HEK293 (cell line): Measurements from ENCODE around the gene FSD1.

Experiments used
- CTCF ChIA-PET: fragments of 350-600 bp; formaldehyde crosslinking; extraction: SDS; loops from one replicate; lab custom pipeline; 2021; ENCODE audit warnings: antibody characterized with exemption; lab: Yijun Ruan, JAX
- POLR2A ChIA-PET: fragments of 300-600 bp; formaldehyde crosslinking; extraction: SDS; loops from one replicate; lab custom pipeline; 2020; ENCODE audit warnings: antibody characterized with exemption, inconsistent platforms; lab: Yijun Ruan, JAX
- H3K27ac ChIP-seq: fragments of 200-500 bp; sonication (Bioruptor generic); 2 replicates; pipeline ENCODE4 v1.5.1; 2014; ENCODE audit warnings: low read depth, low read length, control low read depth, inconsistent platforms; ENCODE audit errors: extremely low read depth
- H3K36me3 ChIP-seq, 2 experiments: fragments of 200-500 bp in 1 of 2; sonication (Bioruptor generic) in 1 of 2; 1 replicate in 1 of 2; 2 replicates in 1 of 2; pipeline ENCODE4 v1.5.1; 2014 to 2017; ENCODE audit warnings: inconsistent platforms in 2 of 2, low read length in 2 of 2; ENCODE audit not compliant: control insufficient read depth in 2 of 2, insufficient read depth in 1 of 2
- H3K4me1 ChIP-seq: fragments of 200-500 bp; sonication (Bioruptor generic); 2 replicates; pipeline ENCODE4 v1.5.1; 2014; ENCODE audit warnings: mild to moderate bottlenecking, low read length, inconsistent platforms; ENCODE audit not compliant: control insufficient read depth, insufficient read depth
- H3K4me3 ChIP-seq: 2 replicates; pipeline ENCODE4 v1.5.1; 2011; ENCODE audit warnings: low read depth, mild to moderate bottlenecking, control low read depth, low read length, moderate library complexity
- H3K9me3 ChIP-seq: fragments of 200-500 bp; sonication (Bioruptor generic); 2 replicates; pipeline ENCODE4 v1.5.1; 2014; ENCODE audit warnings: low read depth, low read length, inconsistent platforms; ENCODE audit not compliant: control insufficient read depth, insufficient read depth
- KLF10 ChIP-seq: fragments of 450-650 bp; IDR thresholded peaks from 2 replicates; pipeline ENCODE4 v1.5.1; 2018; ENCODE audit warnings: missing biosample characterization, mild to moderate bottlenecking, missing genetic modification characterization
- KLF8 ChIP-seq: fragments of 450-650 bp; formaldehyde crosslinking; IDR thresholded peaks from 2 replicates; pipeline ENCODE4 v1.5.1; 2016; ENCODE audit warnings: missing biosample characterization, missing genetic modification characterization
- KLF9 ChIP-seq: fragments of 450-650 bp; formaldehyde crosslinking; IDR thresholded peaks from 2 replicates; pipeline ENCODE4 v1.5.1; 2016; ENCODE audit warnings: missing biosample characterization, missing genetic modification characterization, low read depth
- SCRT1 ChIP-seq: fragments of 450-650 bp; formaldehyde crosslinking; IDR thresholded peaks from 2 replicates; pipeline ENCODE4 v1.5.1; 2016; ENCODE audit warnings: missing biosample characterization, missing genetic modification characterization, borderline replicate concordance
- SP3 ChIP-seq: fragments of 450-650 bp; formaldehyde crosslinking; IDR thresholded peaks from 2 replicates; pipeline ENCODE4 v1.5.1; 2016; ENCODE audit warnings: missing biosample characterization, missing genetic modification characterization
- ZBTB48 ChIP-seq: fragments of 450-650 bp; formaldehyde crosslinking; IDR thresholded peaks from 2 replicates; pipeline ENCODE4 v1.5.1; 2016; ENCODE audit warnings: missing biosample characterization, missing genetic modification characterization
- ZNF10 ChIP-seq: fragments of 450-650 bp; formaldehyde crosslinking; IDR thresholded peaks from 2 replicates; pipeline ENCODE4 v1.5.1; 2017; ENCODE audit warnings: missing biosample characterization, missing genetic modification characterization
- ZNF16 ChIP-seq: fragments of 450-650 bp; formaldehyde crosslinking; IDR thresholded peaks from 2 replicates; pipeline ENCODE4 v1.5.1; 2016; ENCODE audit warnings: low read depth, missing biosample characterization, missing genetic modification characterization
- ZNF174 ChIP-seq: fragments of 450-650 bp; formaldehyde crosslinking; IDR thresholded peaks from 2 replicates; pipeline ENCODE4 v1.5.0; 2017; ENCODE audit warnings: missing biosample characterization, mild to moderate bottlenecking, missing genetic modification characterization
- ZNF202 ChIP-seq: fragments of 450-650 bp; formaldehyde crosslinking; IDR thresholded peaks from 2 replicates; pipeline ENCODE4 v1.5.1; 2016; ENCODE audit warnings: missing biosample characterization, missing genetic modification characterization, borderline replicate concordance
- ZNF292 ChIP-seq: fragments of 450-650 bp; formaldehyde crosslinking; IDR thresholded peaks from 2 replicates; pipeline ENCODE4 v1.5.1; 2016; ENCODE audit warnings: low read depth, missing biosample characterization, missing genetic modification characterization, borderline replicate concordance
- ZNF335 ChIP-seq: fragments of 450-650 bp; formaldehyde crosslinking; conservative IDR thresholded peaks from 2 replicates; pipeline ENCODE4 v1.5.1; 2016; ENCODE audit warnings: missing biosample characterization, missing genetic modification characterization
- ZNF548 ChIP-seq: fragments of 450-650 bp; formaldehyde crosslinking; IDR thresholded peaks from 2 replicates; pipeline ENCODE4 v1.5.1; 2016; ENCODE audit warnings: missing biosample characterization, missing genetic modification characterization
- ZNF629 ChIP-seq: fragments of 450-650 bp; formaldehyde crosslinking; IDR thresholded peaks from 2 replicates; pipeline ENCODE4 v1.5.1; 2017; ENCODE audit warnings: missing biosample characterization, missing genetic modification characterization
- ZNF660 ChIP-seq: fragments of 450-650 bp; IDR thresholded peaks from 2 replicates; pipeline ENCODE4 v1.5.1; 2018; ENCODE audit warnings: missing biosample characterization, mild to moderate bottlenecking, missing genetic modification characterization
- ZNF768 ChIP-seq: fragments of 450-650 bp; formaldehyde crosslinking; IDR thresholded peaks from 2 replicates; pipeline ENCODE4 v1.5.1; 2018; ENCODE audit warnings: missing biosample characterization, mild to moderate bottlenecking, missing genetic modification characterization
- ZNF830 ChIP-seq: fragments of 450-650 bp; IDR thresholded peaks from 2 replicates; pipeline ENCODE4 v1.5.0; 2018; ENCODE audit warnings: missing biosample characterization, missing genetic modification characterization, low read depth, mild to moderate bottlenecking, moderate library complexity
- TF ChIP-seq, protein P1 (sequence below): fragments of 450-650 bp; formaldehyde crosslinking; IDR thresholded peaks from 2 replicates; pipeline ENCODE4 v1.5.1; 2016; ENCODE audit warnings: missing biosample characterization, missing genetic modification characterization
- TF ChIP-seq, protein P2 (sequence below): IDR thresholded peaks from 2 replicates; pipeline ENCODE4 v1.6.1; 2011; ENCODE audit warnings: mild to moderate bottlenecking, low read depth, low read length, borderline replicate concordance
- TF ChIP-seq, protein P3 (sequence below): fragments of 450-650 bp; formaldehyde crosslinking; conservative IDR thresholded peaks from 2 replicates; pipeline ENCODE4 v1.5.1; 2016; ENCODE audit warnings: low read depth, missing biosample characterization, missing genetic modification characterization

Gene FSD1

DNA sequence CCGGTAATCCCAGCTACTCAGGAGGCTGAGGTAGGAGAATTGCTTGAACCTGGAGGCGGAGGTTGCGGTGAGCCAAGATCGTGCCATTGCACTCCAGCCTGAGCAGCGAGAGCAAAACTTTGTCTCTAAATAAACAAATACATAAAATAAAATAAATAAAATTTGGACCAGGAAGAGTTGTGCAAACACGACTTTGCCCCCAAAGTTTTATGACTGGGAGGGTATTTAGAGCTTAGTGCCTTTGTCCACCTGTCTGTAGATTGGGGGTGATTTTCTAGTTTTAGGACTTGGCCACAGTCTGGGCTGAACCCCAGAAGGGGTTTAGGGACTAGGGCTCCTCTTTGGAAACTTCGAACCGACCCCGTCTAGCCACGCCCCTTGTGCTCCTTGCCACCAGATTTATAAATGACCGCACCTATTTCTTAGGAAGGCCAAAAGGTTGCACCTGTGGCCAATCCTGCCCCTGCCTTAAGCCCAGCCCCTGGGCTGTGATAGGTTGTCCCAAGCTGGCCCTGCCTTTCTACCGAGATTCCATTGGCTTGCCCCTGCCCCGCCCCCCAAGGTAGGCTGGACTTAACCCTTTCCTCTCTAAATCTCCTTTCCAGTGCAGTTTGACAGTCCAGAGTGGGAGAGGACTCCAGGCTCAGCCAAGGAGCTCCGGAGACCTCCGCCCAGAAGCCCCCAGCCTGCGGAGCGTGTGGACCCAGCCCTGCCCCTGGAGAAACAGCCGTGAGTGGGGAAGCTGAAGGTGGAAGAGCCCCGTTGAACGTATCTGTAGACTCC is 20.0 kb upstream of the FSD1 start (continued):
- TF ChIP-seq KLF9 (tag by site-specific recombination): peak; percentile 58
- TF ChIP-seq, protein P1, sequence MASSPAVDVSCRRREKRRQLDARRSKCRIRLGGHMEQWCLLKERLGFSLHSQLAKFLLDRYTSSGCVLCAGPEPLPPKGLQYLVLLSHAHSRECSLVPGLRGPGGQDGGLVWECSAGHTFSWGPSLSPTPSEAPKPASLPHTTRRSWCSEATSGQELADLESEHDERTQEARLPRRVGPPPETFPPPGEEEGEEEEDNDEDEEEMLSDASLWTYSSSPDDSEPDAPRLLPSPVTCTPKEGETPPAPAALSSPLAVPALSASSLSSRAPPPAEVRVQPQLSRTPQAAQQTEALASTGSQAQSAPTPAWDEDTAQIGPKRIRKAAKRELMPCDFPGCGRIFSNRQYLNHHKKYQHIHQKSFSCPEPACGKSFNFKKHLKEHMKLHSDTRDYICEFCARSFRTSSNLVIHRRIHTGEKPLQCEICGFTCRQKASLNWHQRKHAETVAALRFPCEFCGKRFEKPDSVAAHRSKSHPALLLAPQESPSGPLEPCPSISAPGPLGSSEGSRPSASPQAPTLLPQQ (tag by site-specific recombination): no peak
- TF ChIP-seq, protein P2, sequence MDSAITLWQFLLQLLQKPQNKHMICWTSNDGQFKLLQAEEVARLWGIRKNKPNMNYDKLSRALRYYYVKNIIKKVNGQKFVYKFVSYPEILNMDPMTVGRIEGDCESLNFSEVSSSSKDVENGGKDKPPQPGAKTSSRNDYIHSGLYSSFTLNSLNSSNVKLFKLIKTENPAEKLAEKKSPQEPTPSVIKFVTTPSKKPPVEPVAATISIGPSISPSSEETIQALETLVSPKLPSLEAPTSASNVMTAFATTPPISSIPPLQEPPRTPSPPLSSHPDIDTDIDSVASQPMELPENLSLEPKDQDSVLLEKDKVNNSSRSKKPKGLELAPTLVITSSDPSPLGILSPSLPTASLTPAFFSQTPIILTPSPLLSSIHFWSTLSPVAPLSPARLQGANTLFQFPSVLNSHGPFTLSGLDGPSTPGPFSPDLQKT: no peak
- TF ChIP-seq ZNF830 (tag by site-specific recombination): no peak
- no peak for TF ChIP-seq ZNF629 (tag by site-specific recombination)
- TF ChIP-seq KLF8 (tag by site-specific recombination): no peak
- no peak for TF ChIP-seq ZNF202
- TF ChIP-seq ZNF10 (tag by site-specific recombination): no peak
- TF ChIP-seq ZNF660 (tag by site-specific recombination): no peak
- TF ChIP-seq ZNF548 (tag by site-specific recombination): no peak
- no peak for TF ChIP-seq ZNF16
- TF ChIP-seq SCRT1 (tag by site-specific recombination): peak; percentile 85
- peak; percentile 43; the same call in 1 of the 2 replicates for TF ChIP-seq ZBTB48
- peak; percentile 97 for TF ChIP-seq KLF10 (tag by site-specific recombination)
- TF ChIP-seq, protein P3, sequence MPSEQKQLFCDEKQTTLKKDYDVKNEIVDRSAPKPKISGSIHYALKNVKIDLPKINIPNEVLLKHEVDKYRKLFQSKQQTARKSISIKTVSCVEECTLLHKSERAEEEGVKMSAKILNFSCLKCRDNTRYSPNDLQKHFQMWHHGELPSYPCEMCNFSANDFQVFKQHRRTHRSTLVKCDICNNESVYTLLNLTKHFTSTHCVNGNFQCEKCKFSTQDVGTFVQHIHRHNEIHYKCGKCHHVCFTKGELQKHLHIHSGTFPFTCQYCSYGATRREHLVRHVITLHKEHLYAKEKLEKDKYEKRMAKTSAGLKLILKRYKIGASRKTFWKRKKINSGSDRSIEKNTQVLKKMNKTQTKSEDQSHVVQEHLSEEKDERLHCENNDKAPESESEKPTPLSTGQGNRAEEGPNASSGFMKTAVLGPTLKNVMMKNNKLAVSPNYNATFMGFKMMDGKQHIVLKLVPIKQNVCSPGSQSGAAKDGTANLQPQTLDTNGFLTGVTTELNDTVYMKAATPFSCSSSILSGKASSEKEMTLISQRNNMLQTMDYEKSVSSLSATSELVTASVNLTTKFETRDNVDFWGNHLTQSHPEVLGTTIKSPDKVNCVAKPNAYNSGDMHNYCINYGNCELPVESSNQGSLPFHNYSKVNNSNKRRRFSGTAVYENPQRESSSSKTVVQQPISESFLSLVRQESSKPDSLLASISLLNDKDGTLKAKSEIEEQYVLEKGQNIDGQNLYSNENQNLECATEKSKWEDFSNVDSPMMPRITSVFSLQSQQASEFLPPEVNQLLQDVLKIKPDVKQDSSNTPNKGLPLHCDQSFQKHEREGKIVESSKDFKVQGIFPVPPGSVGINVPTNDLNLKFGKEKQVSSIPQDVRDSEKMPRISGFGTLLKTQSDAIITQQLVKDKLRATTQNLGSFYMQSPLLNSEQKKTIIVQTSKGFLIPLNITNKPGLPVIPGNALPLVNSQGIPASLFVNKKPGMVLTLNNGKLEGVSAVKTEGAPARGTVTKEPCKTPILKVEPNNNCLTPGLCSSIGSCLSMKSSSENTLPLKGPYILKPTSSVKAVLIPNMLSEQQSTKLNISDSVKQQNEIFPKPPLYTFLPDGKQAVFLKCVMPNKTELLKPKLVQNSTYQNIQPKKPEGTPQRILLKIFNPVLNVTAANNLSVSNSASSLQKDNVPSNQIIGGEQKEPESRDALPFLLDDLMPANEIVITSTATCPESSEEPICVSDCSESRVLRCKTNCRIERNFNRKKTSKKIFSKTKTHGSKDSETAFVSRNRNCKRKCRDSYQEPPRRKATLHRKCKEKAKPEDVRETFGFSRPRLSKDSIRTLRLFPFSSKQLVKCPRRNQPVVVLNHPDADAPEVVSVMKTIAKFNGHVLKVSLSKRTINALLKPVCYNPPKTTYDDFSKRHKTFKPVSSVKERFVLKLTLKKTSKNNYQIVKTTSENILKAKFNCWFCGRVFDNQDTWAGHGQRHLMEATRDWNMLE (tag by site-specific recombination): no peak
- peak; percentile 78 for TF ChIP-seq SP3 (tag by site-specific recombination)
- TF ChIP-seq ZNF335 (tag by site-specific recombination): no peak

DNA sequence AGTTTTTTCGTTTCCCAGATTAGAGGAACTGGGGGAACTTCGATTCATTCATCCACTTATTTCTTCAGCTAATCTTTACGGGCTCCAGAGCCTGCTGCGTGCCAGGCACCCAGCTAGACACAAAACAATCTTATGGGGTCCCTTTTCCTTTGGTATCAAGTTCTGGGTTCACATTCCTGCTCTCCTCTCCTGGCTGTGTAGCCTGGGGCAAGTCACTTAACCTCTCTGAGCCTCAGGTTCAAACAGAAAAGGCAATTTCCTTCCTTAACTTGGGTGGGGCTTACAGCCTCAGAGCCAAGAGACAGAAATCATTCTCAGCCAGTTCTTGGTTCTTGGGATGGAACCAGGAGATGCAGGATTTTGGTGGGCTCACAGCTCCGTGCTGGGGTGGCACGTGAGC is 19.4 kb upstream of the FSD1 start:
- Histone ChIP-seq H3K27ac (no peak overlapping the region), H3K9me3 (no peaks in the 10 kb centered on the region), H3K36me3 (no peaks in the 10 kb centered on the region), H3K4me1 (no peaks in the 10 kb centered on the region; the same call in 1 of the 2 replicates), H3K4me3 (no peak overlapping the region)
- CTCF ChIA-PET: interaction anchor here (0.6 kb wide), 1 partner anchor 236 kb away, joined by 4 read pairs; no protein-coding TSS in a partner anchor
- POLR2A ChIA-PET: interaction anchor here (2.2 kb wide), 1 partner anchor 58 kb away, joined by 8 read pairs; no protein-coding TSS in a partner anchor
- no peak for TF ChIP-seq ZNF292
- TF ChIP-seq ZNF768 (tag by site-specific recombination): 0 out of 2 replicates have a peak, but pooled peaks have one; percentile 66
- no peak for TF ChIP-seq ZNF174 (tag by site-specific recombination)
